Measurements from ENCODE around the gene IL16.

DNA sequence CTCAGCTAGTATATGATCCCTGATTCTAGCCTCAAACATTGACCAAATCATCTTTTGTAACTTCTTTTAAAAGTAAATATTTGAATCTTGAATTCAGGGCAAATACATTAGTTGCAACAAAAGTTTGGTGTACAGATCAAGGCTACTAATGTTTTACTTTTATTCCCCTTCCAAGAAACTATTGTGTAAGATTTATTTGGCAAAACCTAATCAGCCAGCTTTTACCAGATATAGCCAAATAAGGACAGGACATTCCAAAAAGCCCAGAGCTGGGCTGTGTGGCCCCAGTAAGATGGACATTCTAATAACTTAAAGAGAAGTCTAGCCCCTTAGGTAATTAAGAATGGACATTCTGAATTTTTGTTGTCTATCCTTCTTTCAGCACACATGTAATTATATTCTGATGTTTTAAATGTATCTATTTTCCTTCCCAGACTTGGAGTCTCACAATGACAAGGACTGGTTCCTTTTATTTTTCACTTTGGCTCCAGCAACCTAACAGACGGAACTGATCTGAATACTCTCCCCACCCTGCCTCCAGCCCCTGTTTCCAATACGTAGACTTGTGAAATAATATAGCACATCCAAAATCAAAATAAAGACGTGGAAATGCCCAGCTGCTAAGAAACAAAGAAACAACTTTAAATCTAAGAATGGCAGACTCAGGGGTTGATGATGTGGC is 79.2 kb downstream of the IL16 start:
- no peak for TF ChIP-seq ARNT (IDR thresholded peaks at IDR 0.05)
- no peak for TF ChIP-seq TARDBP (IDR thresholded peaks at IDR 0.05)
- TF ChIP-seq, protein P1, sequence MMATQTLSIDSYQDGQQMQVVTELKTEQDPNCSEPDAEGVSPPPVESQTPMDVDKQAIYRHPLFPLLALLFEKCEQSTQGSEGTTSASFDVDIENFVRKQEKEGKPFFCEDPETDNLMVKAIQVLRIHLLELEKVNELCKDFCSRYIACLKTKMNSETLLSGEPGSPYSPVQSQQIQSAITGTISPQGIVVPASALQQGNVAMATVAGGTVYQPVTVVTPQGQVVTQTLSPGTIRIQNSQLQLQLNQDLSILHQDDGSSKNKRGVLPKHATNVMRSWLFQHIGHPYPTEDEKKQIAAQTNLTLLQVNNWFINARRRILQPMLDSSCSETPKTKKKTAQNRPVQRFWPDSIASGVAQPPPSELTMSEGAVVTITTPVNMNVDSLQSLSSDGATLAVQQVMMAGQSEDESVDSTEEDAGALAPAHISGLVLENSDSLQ (IDR thresholded peaks at IDR 0.05): no peak
- no peak for TF ChIP-seq BHLHE40 (IDR thresholded peaks at IDR 0.05; ENCODE audit: borderline replicate concordance)
- no peak for TF ChIP-seq NFRKB (IDR thresholded peaks at IDR 0.05)
- no peak for TF ChIP-seq SP1 (IDR thresholded peaks at IDR 0.05)
- TF ChIP-seq FOXK2 (IDR thresholded peaks at IDR 0.05): no peak
- TF ChIP-seq HDGF (IDR thresholded peaks at IDR 0.05; ENCODE audit: borderline replicate concordance): no peak
- no peak for TF ChIP-seq CTBP1 (IDR thresholded peaks at IDR 0.05; ENCODE audit: borderline replicate concordance)
